HUES6 (cell line): ENCODE results near the gene ZFP90.

ENCODE experiments used
- H3K27ac ChIP-seq: 2 replicates; pipeline ENCODE4 v1.7.0; 2013; ENCODE audit warnings: low read depth, mild to moderate bottlenecking, low read length, inconsistent platforms
- H3K27me3 ChIP-seq: 2 replicates; pipeline ENCODE4 v1.6.1; 2013; ENCODE audit warnings: low read length; ENCODE audit not compliant: control insufficient read depth, insufficient read depth
- H3K36me3 ChIP-seq: 2 replicates; pipeline ENCODE4 v1.6.1; 2013; ENCODE audit warnings: low read length; ENCODE audit not compliant: control insufficient read depth, insufficient read depth
- H3K4me1 ChIP-seq: 2 replicates; pipeline ENCODE4 v1.6.1; 2013; ENCODE audit warnings: low read length; ENCODE audit not compliant: control insufficient read depth, insufficient read depth
- H3K4me3 ChIP-seq: 2 replicates; pipeline ENCODE4 v1.5.1; 2013; ENCODE audit warnings: low read depth, low read length
- H3K9ac ChIP-seq: one replicate; pipeline ENCODE4 v1.6.1; 2013; ENCODE audit warnings: mild to moderate bottlenecking, low read length
- H3K9me3 ChIP-seq: 2 replicates; pipeline ENCODE4 v1.6.1; 2013; ENCODE audit warnings: low read depth, low read length; ENCODE audit not compliant: control insufficient read depth, insufficient read depth

The ZFP90 gene

DNA sequence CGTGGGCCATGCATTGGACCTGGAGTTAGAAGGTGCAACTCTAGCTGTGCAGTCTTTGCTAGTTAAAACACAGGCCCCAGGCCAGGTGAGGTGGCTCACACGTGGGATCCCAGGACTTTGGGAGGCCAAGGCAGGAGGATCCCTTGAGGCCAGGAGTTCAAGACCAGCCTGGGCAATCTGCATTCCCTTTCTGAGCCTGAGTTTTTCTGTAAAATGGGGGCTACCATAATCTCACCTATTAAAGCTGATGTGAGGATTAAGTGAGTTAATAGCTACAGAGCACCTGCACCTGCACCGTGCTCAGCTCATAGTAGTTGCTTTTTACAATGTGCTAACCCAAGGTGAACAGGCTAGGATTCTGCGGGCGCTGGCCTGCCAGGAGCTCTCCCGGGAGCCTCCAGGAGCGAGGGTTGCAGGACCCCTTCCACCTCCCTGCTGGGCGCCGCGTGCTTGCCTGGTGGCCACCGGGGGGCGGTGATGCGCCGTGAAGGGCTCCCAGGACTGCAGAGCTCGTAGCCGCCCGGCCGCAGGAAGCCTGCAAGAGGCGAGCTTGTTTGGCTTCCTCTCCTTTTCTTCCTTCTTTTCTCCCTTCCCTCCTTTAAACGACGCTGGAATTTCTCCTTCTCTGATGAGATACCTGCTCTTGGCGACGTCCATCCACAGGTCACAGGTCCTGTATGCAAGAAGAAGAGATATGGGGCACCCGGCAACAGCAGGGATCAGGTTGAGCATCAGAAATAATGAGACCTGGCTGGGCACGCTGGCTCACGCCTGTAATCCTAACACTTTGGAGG lies 51.3 kb downstream of the ZFP90 start:
- Histone ChIP-seq H3K27me3 (no peaks in the 10 kb centered on the region), H3K9ac (no peak overlapping the region), H3K4me1 (no peaks in the 10 kb centered on the region), H3K4me3 (no peak overlapping the region), H3K36me3 (no peaks in the 10 kb centered on the region), H3K27ac (no peak overlapping the region), H3K9me3 (peaks cover 10% of the 10 kb centered on the region)

DNA sequence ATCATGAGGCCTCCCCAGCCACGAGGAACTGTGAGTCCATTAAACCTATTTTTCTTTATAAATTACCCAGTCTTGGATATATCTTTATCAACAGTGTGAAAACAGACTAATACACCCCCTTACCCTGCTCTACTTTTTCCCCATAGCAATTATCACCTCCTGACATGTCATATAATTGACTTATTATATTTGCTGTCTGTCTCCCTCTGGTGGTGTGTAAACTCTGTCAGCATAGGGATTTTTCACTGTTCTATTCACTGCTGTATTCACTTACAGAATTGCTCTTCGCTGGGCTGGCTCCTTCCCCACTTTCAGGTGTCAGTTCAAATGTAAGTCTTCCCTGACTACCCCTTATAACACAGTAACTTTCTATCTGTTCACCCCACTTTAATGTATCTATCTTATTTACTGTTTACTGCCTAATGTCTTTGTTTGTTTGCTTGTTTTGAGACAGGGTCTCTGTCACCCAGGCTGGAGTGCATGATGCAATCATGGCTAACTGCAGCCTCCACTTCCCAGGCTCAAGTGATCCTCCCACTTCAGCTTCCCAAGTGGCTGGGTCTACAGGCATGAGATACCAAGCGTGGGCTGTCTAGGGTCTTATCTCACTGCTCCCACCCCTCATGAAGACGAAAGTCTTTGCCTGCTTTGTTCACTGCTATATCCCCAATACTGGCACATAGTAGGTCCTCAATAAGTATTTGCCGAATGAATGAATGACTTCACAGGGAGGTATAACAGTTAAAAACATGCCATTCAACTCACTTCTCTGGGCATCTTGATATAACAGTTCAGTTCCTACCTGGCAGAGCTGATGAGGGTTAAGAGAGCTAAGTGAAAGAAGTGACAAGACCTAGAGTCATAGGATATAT lies 53.6 kb downstream of the ZFP90 start:
- Histone ChIP-seq H3K27ac (no peak overlapping the region), H3K27me3 (no peaks in the 10 kb centered on the region), H3K36me3 (no peaks in the 10 kb centered on the region), H3K4me3 (no peak overlapping the region), H3K9me3 (peaks cover 10% of the 10 kb centered on the region), H3K9ac (no peak overlapping the region), H3K4me1 (no peaks in the 10 kb centered on the region)

DNA sequence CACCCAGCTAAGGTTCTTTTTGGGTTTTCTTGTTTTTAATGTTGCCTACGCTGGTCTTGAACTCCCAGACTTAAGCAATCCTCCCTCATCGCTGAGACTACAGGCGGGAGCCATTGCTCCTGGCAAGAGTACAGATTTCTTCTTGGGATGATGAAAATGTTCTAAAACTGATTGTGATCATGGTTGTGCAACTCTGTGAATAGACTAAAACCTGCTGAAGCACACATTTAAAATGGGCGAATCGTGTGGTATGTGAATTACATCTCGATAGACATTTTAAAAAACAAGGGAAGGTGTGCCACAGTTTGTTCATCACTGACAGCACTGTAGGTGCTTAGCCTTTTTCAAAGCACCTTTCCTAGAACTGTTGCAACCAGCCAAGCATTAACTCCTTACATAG lies 57.2 kb downstream of the ZFP90 start:
- Histone ChIP-seq H3K9ac (no peak overlapping the region), H3K36me3 (no peaks in the 10 kb centered on the region), H3K27me3 (no peaks in the 10 kb centered on the region), H3K4me1 (no peaks in the 10 kb centered on the region), H3K9me3 (peaks cover 10% of the 10 kb centered on the region), H3K27ac (no peak overlapping the region), H3K4me3 (no peak overlapping the region)

DNA sequence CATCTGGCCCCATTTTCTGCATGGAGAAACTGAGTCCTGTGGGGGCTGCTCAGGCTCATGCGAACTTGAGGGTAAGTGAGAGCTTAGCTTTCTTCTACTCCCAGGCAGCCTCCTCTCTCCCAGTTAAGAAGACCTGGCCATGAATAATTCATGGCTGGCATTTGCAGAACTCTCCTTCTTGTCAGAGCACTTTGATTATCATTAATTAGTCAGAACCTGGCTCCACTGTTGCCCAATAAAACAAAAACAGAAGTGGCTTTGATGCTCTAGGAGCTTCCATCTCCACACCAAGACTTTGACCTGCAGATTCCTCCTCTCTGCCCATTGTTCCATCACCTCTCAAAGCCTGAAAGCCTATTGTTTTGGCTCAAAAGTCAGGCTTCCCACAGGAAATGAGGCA lies 60.5 kb downstream of the ZFP90 start:
- H3K9me3 ChIP-seq, result no peaks in the 10 kb centered on the region
- H3K9ac ChIP-seq, result no peak overlapping the region
- H3K4me3 ChIP-seq, result no peak overlapping the region
- H3K27ac ChIP-seq, result no peak overlapping the region
- H3K27me3 ChIP-seq, result no peaks in the 10 kb centered on the region
- no peaks in the 10 kb centered on the region for H3K36me3 ChIP-seq
- H3K4me1 ChIP-seq, result no peaks in the 10 kb centered on the region

DNA sequence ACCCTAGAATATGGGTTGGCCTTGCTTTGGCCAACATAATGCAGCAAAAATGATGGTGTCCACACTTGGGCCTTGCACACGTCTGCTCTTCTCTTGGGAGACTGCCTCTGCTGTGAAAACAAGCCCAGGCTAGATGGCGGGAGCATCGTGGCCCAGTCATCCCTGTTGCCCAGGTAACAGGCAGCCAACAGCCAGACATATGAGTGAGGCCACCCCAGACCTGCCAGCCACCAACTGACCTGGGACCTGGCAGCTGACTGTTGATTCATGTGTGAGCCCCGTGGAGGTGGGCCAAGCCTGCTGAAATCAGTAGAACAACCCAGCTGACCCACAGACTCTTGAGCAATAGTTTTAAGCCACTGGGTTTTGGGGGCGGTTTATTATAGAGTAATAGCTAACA lies 66.7 kb downstream of the ZFP90 start:
- Histone ChIP-seq H3K4me3 (no peak overlapping the region), H3K27ac (no peak overlapping the region), H3K9me3 (no peaks in the 10 kb centered on the region), H3K9ac (no peak overlapping the region), H3K27me3 (no peaks in the 10 kb centered on the region), H3K36me3 (no peaks in the 10 kb centered on the region), H3K4me1 (peaks cover 5% of the 10 kb centered on the region)

DNA sequence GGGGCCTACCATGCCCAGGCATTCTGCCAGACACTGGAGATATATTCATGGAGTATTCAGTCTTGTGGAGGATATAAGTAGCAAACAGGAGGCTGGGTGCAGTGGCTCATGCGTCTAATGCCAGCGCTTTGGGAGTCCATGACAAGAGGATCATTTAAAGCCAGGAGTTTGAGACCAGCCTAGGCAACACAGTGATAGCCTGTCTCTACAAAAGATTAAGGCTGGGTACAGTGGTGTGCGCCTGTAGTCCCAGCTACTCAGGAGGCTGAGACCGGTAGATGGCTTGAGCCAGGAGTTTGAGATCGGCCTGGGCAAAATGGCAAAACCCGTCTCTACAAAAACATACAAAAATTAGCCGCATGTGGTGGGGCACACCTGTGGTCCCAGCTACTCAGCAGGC lies 68.4 kb downstream of the ZFP90 start:
- Histone ChIP-seq H3K36me3 (no peaks in the 10 kb centered on the region), H3K9ac (no peak overlapping the region), H3K27me3 (no peaks in the 10 kb centered on the region), H3K4me3 (no peak overlapping the region), H3K9me3 (no peaks in the 10 kb centered on the region), H3K27ac (no peak overlapping the region), H3K4me1 (peaks cover 5% of the 10 kb centered on the region)

DNA sequence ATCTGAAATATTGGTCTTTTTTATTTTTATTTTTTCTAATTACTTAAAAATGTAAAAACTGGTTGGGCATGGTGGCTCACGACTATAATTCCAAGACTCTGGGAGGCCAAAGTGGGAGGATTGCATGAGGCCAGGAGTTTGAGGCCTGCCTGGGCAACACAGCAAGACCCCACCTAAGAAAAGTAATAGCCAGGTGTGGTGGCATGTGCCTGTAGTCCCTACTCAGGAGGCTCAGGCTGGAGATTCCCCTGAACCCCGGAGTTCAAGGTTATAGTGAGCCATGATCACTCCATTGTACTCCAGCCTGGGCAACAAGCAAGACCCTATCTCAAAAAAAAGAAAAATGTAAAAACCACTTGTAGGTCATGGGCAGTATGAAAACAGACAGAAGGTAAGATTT lies 69.2 kb downstream of the ZFP90 start:
- Histone ChIP-seq H3K27me3 (no peaks in the 10 kb centered on the region), H3K36me3 (no peaks in the 10 kb centered on the region), H3K27ac (no peak overlapping the region), H3K4me3 (no peak overlapping the region), H3K9me3 (no peaks in the 10 kb centered on the region), H3K9ac (no peak overlapping the region), H3K4me1 (peaks cover 5% of the 10 kb centered on the region)

DNA sequence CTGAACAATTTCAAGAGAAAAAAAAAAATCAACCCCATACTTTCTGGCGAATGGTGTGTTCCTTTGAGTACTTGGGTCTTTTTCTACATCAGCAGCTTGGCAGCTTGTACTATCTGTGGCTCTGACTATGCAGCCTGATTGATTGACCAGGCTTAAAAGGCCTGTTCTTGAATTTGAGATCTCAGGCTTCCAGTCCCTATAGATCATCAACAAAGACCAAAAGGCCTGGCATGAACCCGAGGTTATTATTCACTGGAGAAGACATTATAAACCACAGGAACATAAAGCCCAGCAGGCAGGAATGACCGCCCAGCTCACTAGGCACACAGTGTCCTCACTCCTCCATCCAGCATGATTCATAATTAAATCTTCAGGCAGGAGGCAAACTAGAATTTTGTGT lies 73.9 kb downstream of the ZFP90 start:
- Histone ChIP-seq H3K4me3 (no peak overlapping the region), H3K27me3 (no peaks in the 10 kb centered on the region), H3K36me3 (no peaks in the 10 kb centered on the region), H3K27ac (no peak overlapping the region), H3K9ac (no peak overlapping the region), H3K4me1 (no peaks in the 10 kb centered on the region), H3K9me3 (peaks cover 11% of the 10 kb centered on the region)

DNA sequence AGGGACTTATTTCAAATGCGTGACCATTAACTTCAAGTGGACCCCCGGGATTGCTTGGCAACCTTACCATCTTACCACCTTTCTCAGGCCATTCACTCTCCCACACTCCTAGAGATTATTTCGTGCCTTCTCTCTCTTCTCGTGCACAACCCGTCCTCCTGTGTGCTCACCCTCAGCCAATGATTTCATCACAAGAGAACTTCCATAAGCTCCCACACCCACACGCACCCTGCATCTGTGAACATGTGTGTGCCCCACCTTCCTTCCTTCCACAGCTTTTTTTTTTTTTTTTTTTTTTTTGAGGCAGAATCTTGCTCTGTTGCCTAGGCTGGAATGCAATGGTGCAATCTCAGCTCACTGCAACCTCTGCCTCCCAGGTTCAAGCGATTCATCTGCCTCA lies 78.6 kb downstream of the ZFP90 start:
- Histone ChIP-seq H3K4me1 (no peaks in the 10 kb centered on the region), H3K27me3 (no peaks in the 10 kb centered on the region), H3K9me3 (peaks cover 14% of the 10 kb centered on the region), H3K27ac (no peak overlapping the region), H3K4me3 (no peak overlapping the region), H3K36me3 (no peaks in the 10 kb centered on the region), H3K9ac (no peak overlapping the region)
